Measurements from ENCODE around the gene TMEM151B.

Gene TMEM151B

GRCh38 chr6:44265722-44266233 is 4.5 kb upstream of the TMEM151B start:
- DNase-seq, result no peak

GRCh38 chr6:44266347-44266746 is 3.9 kb upstream of the TMEM151B start:
- DNase-seq, result no peak

- no peak for DNase-seq
Measured at GRCh38 chr6:44267252-44267651, 3.0 kb upstream of the TMEM151B start.

GRCh38 chr6:44268095-44268628 is 2.1 kb upstream of the TMEM151B start:
- peak; percentile 70 for DNase-seq

- DNase-seq, result peak; percentile 59
Measured at GRCh38 chr6:44269178-44269920, 901 bp upstream of the TMEM151B start.

GRCh38 chr6:44270526-44271405 is 516 bp downstream of the TMEM151B start:
- DNase-seq, result no peak

- no peak for DNase-seq
Measured at GRCh38 chr6:44271406-44271723, 1.1 kb downstream of the TMEM151B start.

- DNase-seq, result no peak
Measured at GRCh38 chr6:44271914-44272313, 1.7 kb downstream of the TMEM151B start.

GRCh38 chr6:44272529-44272928 is 2.3 kb downstream of the TMEM151B start:
- DNase-seq, result no peak

GRCh38 chr6:44272999-44273566 is 2.8 kb downstream of the TMEM151B start:
- no peak for DNase-seq

- DNase-seq, result no peak
Measured at GRCh38 chr6:44273617-44274016, 3.4 kb downstream of the TMEM151B start.

- DNase-seq, result no peak
Measured at GRCh38 chr6:44275271-44275748, 5.1 kb downstream of the TMEM151B start.

- DNase-seq, result peak; percentile 27
Measured at GRCh38 chr6:44275749-44276648, 5.7 kb downstream of the TMEM151B start.

- DNase-seq, result no peak
Measured at GRCh38 chr6:44276667-44277640, 6.7 kb downstream of the TMEM151B start.

- no peak for DNase-seq
Measured at GRCh38 chr6:44277763-44278162, 7.5 kb downstream of the TMEM151B start.

- DNase-seq, result no peak
Measured at GRCh38 chr6:44278315-44278714, 8.1 kb downstream of the TMEM151B start.

GRCh38 chr6:44278774-44279697 is 8.8 kb downstream of the TMEM151B start:
- DNase-seq, result no peak

- DNase-seq, result no peak
Measured at GRCh38 chr6:44284121-44284520, 13.9 kb downstream of the TMEM151B start.

- no peak for DNase-seq
Measured at GRCh38 chr6:44284867-44285266, 14.6 kb downstream of the TMEM151B start.
